Embryonic facial prominence (tissue), 1 donor: Measurements from ENCODE around the gene PRMT1.

Source experiments
- DNase-seq: peaks from one replicate; pipeline ENCODE4 v3.0.0-alpha.2; 2016; ENCODE audit errors: extremely low spot score

PRMT1 gene

DNA sequence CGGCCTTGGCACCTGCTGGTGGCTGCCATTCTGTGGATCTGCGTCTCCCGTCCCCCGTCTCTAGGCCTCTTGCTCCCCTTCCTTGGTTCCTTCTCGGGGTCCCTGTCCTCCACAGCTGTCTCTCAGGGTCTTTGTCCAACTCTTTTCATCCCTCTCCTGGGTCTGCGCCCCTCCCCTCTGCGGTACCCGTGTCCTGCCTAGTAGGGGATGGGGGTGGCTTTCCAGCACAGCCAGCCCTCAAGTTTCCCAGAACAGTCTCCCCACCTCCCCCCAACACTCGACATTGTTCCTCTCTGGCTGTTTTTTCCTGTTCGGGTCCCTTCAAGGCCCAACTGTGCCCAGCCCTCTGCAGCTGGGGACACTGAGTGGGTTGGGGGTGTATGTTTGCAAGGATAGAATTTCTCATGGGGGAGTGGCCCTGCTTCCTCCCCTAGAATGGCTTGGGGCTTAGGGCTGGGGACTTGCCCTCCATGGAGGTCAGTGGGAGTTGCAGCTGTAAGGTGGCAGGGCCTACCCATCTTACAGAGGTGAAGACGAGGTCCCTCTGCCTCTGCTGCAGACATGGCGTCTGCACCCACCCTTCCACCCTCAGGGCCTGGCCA, 11.6 kb downstream of the PRMT1 start:
- no peak for DNase-seq

DNA sequence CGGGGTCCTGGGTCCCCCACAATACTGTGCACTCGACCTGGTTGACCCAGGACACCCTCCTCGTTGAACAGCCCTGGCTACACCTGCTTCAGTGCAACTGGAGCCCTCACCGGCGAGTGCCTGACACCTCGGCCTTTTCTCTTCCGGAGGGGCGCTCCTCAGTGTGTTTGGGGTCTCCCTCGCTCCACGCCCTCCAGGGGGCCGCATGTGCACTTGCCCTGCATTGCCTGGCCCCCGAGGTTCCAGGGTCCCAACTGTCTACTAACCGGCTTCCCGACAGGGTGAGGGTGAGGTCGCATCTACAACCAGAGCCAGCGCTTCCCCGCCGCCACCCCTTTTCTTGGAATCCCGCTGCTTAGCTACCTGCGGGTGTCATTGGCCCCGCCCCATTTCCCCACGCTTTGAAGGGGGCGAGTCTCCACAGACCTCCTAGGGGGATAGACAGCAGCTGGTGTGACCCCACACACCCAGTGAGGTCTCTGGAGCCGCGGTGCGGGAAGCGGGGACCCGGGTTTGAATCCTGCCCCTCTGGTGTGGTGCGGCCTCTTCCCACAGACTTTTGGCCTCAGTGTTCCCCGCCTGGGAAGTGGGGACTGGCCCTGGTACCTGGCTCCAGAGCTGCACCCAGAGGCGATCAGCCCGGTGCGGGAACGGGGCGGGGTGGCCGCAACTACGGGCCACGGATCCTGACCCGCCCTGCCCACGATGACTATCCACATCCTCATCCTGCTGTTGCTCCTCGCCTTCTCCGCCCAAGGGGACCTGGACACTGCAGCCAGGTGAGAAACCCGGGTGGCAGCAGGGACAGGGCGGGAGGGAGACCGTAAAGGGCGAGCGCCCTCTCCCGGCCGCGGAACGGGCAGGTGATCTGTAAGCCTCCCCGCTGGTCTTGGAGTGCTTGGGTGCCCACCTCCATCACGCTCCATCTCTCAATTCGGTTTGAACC, 12.3 kb downstream of the PRMT1 start, which contains the start of gene ADM5:
Gene ADM5, plus strand, starts transcription at position 462 of the 946 bp plus-strand sequence. Its CDS starts 244 bp downstream, at position 706.
- no peak for DNase-seq

DNA sequence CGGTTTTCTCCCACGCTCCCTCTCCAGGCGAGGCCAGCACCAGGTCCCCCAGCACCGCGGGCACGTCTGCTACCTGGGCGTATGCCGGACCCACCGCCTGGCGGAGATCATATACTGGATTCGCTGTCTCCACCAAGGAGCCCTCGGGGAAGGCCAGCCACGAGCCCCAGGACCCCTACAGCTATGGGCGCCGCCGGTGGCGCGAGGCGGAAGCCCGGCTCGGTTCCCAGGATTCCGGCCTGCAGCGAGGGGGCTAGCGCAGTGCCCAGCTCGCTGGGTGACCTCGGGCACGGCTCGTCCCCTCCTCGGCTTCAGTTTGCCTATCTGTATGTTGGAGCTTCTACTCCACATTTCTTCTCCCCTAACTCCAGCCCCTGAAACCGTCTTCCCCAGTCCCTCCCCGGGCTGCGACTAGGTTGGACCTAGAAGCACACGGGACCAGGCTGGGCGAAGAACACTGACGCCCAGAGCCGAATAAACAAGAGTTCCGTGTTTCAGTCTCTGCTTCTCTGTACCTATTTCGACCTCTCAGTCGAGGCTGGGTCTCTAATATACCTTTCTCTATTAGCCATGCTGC, 13.1 kb downstream of the PRMT1 start:
- no peak for DNase-seq

DNA sequence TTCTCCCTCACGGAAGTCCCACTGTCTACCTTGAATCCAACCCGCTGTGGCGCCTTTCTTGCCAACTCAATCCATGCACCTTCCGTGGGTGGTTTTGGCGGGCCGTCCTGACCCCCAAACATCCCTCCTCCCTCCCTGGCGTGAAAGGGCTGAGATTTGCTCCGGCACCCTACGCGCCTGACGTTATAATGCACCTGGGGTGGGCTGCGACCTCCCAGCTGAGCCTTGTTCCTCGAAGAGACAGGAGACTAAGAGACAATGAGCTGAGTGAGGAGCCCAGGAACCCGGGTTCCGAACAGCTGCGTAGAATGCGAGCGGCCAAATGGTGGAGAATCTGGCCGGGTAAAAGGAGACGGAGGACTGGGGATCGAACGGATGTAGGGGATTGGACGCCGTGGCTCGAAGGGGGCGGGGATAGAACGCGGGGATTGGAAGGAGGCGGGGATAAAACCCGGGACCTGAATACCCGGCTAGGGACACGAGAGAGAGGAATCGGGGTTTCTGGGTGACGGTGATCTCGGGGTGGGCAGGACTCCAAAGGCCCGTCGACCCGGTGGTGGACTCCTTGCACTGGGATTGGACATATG, 13.7 kb downstream of the PRMT1 start, which contains the start of gene CPT1C:
Gene CPT1C, plus strand, starts transcription at position 461 of the 587 bp plus-strand sequence. CDS start 1,137 bp downstream, outside the sequence.
- peak; percentile 64 for DNase-seq

DNA sequence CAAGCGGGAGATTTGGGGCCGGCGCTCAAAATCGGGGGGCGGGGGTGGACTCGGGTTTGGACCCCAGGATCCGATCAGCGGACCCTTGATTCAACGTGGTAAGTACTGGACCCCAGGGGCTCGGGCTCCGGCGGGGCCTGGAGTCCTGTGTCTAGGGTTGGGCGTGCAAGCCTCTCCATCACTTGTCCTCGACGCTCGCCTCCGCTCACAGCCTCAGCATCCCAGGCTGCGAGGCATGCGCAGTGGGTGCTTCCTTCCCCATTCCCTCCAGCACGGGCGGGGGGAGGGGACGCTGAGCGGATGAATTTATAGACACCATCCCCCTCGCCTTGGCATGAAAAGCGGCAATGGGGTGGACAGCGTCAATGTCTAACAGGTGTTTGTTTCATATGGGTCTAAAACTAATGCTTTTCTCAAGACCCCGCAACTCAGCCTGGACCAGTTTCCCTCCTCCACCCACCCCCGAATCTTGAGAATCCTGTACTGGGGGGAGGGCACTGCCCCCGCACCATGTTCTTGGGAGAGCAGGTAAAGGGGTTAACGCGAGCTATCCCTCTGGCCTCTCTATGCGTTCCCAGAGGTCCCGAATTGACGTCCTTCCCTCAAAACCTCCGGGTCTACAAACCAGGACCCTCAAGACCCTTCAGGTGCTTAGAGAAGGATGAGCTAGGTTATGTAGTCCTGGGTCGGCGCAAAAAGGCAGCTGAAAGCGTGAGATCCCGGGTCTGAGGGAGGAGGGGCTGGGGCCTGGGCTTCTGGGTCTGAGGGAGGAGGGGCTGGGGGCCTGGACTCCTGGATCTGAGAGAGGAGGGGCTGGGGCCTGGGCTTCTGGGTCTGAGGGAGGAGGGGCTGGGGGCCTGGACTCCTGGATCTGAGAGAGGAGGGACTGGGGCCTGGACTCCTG, 14.4 kb downstream of the PRMT1 start:
- DNase-seq, result peak; percentile 43

DNA sequence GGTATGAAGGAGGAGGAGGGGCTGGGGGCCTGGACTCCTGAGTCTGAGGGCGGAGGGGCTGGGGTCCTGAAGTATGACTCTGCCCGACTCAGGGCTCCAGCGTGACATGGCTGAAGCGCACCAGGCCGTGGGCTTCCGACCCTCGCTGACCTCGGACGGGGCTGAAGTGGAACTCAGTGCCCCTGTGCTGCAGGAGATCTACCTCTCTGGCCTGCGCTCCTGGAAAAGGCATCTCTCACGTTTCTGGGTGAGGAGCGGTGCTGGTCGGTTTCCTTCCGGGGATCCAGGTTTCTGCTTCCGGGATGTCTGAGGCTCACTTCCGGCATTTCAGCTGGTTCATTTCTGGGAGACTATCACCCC, 15.1 kb downstream of the PRMT1 start:
- DNase-seq, result no peak

DNA sequence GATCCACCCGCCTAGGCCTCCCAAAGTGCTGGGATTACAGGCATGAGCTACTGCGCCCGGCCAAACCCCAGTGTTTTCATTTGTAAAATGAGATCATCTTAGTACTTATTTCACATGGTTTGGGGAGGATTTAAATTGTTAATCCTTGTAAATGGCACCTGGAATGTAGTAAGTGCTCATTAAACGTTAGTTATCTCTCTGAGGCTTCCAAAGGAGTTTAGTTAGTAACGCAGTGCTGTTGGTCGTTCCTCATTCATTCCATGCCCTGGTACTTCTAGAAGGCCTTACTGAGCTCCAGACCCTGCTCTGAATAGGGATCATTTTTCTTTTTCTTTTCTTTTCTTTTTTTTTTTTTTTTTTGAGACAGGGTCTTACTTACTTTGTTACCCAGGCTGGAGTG, 19.0 kb downstream of the PRMT1 start:
- no peak for DNase-seq

DNA sequence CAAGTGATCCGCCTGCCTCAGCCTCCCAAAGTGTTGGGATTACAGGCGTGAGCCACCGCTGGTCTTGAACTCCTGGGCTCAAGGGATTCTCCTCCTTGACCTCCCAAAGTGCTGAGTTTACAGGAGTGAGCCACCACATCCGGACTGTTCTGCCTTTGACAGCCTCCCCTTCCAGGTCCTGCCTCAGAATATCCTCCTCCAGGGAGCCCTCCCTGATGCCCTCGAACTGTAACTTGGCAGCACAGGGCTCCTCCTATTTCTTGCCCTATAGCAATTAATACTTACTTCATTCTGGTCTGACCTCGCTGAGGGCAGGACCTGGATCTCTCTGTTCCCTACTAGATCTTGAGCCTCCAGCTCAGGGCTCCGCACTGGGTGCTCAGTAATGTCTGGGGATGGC, 19.8 kb downstream of the PRMT1 start:
- no peak for DNase-seq

DNA sequence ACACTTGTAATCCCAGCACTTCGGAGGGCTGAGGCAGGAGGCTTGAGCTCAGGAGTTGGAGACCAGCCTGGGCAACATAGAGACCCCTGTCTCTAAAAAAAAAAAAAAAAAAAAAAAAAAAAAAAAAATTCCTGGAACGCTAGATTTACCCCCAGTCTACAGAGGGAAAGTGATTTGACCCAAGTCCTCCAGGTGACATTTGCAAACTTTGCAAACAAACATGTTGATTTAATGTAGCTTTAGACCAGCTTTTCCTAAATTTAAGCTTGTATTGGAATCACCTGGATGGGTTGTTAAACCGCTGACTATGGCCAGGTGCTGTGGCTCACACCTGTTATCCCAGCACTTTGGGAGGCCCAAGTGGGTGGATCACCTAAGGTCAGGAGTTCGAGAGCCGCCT, 22.3 kb downstream of the PRMT1 start:
- no peak for DNase-seq

DNA sequence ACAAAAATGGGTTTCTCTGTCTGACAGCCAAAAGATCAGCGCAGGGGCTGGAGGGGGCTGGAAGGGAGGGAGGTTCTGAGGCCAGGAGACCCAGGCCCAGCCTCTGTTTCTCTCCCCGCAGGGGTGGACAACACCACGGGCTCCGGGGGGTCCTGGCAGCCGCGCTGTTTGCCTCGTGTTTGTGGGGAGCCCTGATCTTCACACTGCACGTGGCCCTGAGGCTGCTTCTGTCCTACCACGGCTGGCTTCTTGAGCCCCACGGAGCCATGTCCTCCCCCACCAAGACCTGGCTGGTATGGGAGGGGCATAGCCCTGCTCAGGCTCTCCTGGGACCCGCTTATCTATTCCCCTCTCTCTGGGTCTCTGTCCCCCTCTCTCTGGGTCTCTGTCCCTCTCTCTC, 23.5 kb downstream of the PRMT1 start:
- DNase-seq, result no peak

DNA sequence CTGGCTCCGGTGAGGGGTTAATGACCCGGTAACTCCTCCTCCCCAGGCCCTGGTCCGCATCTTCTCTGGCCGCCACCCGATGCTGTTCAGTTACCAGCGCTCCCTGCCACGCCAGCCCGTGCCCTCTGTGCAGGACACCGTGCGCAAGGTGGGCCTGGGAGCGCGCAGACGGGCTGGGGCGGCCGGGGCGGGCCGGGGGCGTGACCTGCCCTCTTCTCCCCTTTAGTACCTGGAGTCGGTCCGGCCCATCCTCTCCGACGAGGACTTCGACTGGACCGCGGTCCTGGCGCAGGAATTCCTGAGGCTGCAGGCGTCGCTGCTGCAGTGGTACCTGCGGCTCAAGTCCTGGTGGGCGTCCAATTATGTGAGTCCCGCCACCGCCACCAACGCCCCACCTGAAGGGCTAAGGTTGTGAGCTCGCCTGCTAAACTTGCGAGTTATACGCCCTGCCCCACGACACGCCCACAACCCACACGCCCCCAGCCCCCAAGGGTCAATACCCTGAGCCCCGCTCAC, 24.3 kb downstream of the PRMT1 start:
- DNase-seq, result no peak

DNA sequence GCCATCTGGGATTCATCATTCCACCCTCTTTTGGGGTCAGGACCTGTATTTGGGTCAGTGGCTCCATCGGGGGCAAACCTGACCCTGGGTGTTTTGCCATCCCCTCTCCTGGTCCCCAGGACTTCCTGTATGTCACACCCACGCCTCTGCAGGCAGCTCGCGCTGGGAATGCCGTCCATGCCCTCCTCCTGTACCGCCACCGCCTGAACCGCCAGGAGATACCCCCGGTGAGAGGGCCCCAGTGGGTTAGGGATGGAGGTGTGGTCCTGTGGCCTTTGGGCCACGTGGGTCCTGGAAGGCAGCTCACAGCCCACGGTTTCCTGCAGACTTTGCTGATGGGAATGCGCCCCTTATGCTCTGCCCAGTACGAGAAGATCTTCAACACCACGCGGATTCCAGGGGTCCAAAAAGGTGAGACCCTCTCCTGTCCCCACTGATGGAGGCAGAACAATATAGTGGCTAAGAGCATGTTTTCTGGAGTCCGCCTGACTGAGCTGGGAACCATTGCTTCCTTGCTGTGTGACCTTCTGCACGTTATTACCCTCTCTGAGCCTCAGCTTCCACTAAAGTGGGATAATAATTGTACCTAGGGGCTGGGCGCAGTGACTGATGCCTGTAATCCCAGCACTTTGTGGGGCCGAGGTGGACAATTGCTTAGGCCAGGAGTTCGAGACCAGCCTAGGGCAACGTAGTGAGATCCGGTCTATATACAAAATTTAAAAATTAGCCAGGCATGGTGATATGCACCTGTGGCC, 28.0 kb downstream of the PRMT1 start:
- no peak for DNase-seq

DNA sequence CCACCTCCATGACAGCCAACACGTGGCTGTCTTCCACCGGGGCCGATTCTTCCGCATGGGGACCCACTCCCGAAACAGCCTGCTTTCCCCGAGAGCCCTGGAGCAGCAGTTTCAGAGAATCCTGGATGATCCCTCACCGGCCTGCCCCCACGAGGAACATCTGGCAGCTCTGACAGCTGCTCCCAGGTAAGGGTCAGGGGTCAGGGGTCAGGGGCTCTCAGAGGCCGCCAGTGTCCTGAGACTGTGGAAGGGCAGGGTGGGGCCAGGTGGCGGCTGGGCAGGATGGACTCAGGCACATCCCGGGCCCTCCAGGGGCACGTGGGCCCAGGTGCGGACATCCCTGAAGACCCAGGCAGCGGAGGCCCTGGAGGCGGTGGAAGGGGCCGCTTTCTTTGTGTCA, 28.8 kb downstream of the PRMT1 start:
- no peak for DNase-seq

DNA sequence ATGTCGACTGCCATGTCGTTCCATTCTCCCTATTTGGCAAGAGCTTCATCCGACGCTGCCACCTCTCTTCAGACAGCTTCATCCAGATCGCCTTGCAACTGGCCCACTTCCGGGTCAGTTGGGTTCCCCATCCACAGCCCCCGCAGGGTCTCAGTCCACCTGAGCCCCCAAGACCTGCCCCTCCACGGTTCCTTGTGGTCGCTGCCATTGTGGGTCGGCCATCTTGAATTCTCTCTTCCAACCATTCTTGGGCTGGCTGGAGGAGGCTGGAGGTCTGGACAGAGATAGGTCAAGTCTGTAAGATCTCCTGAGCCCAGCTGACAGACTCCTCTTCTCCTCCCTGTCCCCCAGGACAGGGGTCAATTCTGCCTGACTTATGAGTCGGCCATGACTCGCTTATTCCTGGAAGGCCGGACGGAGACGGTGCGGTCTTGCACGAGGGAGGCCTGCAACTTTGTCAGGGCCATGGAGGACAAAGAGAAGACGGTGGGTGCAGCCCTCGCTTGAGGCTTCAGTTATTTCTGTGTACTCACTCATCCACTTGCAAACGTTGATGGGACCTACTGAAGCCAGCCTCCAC, 33.4 kb downstream of the PRMT1 start:
- DNase-seq, result no peak

DNA sequence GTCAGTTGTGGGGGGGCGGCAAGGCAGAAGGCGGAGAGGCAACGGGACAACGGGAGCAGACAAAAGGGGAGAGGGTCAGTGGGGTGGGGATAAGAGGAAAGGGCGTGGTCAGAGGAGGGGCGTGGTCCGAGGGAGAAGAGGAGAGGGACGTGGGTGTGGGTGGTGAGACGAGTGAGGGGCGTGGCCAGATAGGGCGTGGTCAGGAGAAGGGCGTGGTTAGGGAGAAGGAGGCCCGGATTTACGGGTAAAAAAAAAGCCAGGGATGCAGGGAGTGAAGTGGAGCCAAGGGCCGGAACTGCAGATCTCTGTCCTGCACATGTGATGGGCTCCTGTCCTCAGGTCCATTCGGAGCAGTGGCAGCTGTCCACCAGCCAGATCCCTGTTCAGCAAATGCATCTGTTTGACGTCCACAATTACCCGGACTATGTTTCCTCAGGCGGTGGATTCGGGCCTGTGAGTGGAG, 35.4 kb downstream of the PRMT1 start:
- DNase-seq, result no peak

DNA sequence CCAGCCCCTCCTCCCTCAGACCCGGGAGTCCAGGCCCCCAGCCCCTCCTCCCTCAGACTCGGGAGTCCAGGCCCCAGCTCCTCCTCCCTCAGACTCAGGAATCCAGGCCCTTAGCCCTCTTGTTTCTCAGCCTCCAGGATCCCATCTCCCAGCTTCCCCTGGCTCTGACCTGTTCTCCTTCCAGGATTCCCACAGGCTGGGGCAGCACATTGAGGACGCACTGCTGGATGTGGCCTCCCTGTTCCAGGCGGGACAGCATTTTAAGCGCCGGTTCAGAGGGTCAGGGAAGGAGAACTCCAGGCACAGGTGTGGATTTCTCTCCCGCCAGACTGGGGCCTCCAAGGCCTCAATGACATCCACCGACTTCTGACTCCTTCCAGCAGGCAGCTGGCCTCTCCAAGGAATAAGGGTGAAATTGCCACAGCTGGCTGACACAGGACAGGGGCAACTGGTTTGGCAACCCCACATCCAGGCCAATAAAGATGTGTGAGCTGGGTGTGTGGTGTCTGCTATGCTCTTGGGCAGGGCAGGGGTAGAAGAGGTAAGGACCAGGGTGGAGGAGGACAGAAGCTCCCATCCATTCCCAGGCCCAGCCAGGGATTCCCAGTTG, 36.3 kb downstream of the PRMT1 start:
- DNase-seq, result no peak

DNA sequence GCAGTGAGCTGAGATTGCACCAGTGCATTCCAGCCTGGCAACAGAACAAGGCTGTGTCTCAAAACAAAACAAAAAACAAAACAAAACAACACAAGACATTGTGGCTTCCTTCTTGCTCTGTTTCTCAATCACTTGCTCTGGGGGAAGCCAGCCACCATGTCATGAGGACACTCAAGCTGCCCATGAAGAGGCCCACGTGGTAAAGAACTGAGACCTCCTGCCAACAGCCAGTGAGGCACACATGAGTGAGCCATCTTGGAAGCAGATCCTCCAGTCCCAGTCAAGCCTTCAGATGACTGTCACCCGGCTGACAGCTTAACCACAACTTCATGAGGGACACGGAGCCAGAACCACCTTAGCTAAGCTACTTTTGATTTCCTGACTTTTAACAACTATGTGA, 39.1 kb downstream of the PRMT1 start:
- DNase-seq, result no peak

DNA sequence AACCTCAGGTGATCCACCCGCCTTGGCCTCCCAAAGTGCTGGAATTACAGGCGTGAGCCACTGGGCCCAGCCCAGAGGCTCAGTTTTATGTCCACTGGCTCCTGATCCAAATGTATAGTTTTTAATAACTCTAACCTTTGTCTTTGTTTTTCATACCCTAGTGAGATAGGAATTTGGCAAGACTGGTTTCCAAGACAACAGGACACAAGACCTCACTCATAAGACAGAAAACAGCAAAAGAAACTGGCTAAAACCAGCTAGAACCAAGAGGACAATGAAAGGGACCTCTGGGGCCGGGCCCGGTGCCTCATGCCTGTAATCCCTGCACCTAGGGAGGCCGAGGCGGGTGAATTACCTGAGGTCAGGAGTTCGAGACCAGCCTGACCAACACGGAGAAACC, 41.4 kb downstream of the PRMT1 start:
- no peak for DNase-seq

DNA sequence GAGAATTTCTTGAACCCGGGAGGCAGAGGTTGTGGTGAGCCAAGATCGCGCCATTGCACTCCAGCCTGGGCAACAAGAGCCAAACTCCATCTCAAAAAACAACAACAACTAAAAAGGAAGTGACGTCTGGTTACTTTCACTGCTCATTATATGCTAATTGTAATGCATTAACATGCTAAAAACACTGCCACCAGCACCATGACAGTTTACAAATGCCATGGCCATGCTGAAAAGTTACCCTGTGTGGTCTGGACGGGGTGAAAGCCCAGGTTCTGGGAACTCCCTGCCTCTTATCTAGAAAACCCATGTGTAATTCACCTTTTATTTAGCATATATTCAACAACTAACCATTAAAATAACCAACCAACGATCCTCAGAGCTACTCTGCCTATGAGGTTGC, 41.9 kb downstream of the PRMT1 start:
- DNase-seq, result no peak
